DND-41 (cell line): Measurements from ENCODE around the gene TRPC3.
"Not testable (repeated sequence)": the region's sequence is repeated elsewhere in the genome, so short reads cannot be mapped to it uniquely, and the experiment has no call there.

Experiments
- CTCF ChIP-seq: IDR thresholded peaks from 2 replicates; pipeline ENCODE4 v1.5.1; 2012; ENCODE audit warnings: borderline replicate concordance, low read length, moderate library complexity, mild to moderate bottlenecking; ENCODE audit not compliant: poor library complexity, severe bottlenecking; ENCODE audit errors: extremely low read depth
- EZH2 ChIP-seq: IDR thresholded peaks from 3 replicates; pipeline ENCODE4 v1.6.1; 2012; ENCODE audit warnings: borderline replicate concordance, low read depth, mild to moderate bottlenecking, moderate library complexity, low read length, inconsistent platforms; ENCODE audit not compliant: severe bottlenecking

- not testable (repeated sequence) for TF ChIP-seq CTCF, EZH2
Measured at GRCh38 chr4:121926490-121926889, 25.4 kb downstream of the TRPC3 start.
